Endothelial cell of umbilical vein (primary cell): ENCODE measurements around the gene METTL25. TPM values are rescaled to one million over a fixed set of nuclear protein-coding genes. Genes with fewer than 3 reads are reported as not detected.

Experiments
- BruUV-seq: library from RNA; stranded (reverse); fragments of 400-500 nt; replicated peaks from 2 replicates; lab custom pipeline; 2021; lab: Mats Ljungman, UMichigan
- CTCF ChIA-PET: fragments of 300-600, 350-600 bp; sonication (Branson Sonifier 250); formaldehyde crosslinking; loops from one replicate; lab custom pipeline; 2021; ENCODE audit warnings: antibody characterized with exemption, inconsistent platforms; lab: Charles Lee
- POLR2A ChIA-PET: fragments of 300-600, 350-600 bp; sonication (Branson Sonifier 250); formaldehyde crosslinking; loops from one replicate; lab custom pipeline; 2021; ENCODE audit warnings: antibody characterized with exemption, inconsistent platforms; lab: Charles Lee
- DNase-seq: peaks from one replicate; pipeline ENCODE4 v3.0.0-alpha.2; 2011; ENCODE audit warnings: low read depth, low spot score
- FAIRE-seq: peaks from 2 replicates; lab custom pipeline; 2011; peaks lifted over from hg19 to GRCh38; lab: Jason Lieb, UNC
- H2AFZ ChIP-seq: 2 replicates; pipeline ENCODE4 v1.6.0; 2012; ENCODE audit warnings: low read depth, low read length, control low read depth, inconsistent platforms
- H3K27ac ChIP-seq: 2 replicates; pipeline ENCODE4 v1.5.1; 2011; ENCODE audit warnings: low read depth, mild to moderate bottlenecking, control low read depth, low read length, moderate library complexity; ENCODE audit not compliant: insufficient read depth
- H3K27me3 ChIP-seq, 2 experiments: 2 replicates each; pipeline versions ENCODE4 v1.6.0 to v1.6.1; 2011; ENCODE audit warnings: low read length in 2 of 2, mixed read lengths in 1 of 2; ENCODE audit not compliant: control insufficient read depth in 2 of 2, insufficient read depth in 2 of 2
- H3K36me3 ChIP-seq, 2 experiments: 2 replicates in 1 of 2; 3 replicates in 1 of 2; pipeline ENCODE4 v1.5.1; 2011; ENCODE audit warnings: low read length in 2 of 2, mild to moderate bottlenecking in 1 of 2, moderate library complexity in 1 of 2; ENCODE audit not compliant: control insufficient read depth in 2 of 2, insufficient read depth in 2 of 2; ENCODE audit errors: extremely low read depth in 1 of 2
- H3K4me1 ChIP-seq: 3 replicates; pipeline ENCODE4 v1.5.1; 2011; ENCODE audit warnings: mild to moderate bottlenecking, low read length; ENCODE audit not compliant: control insufficient read depth, insufficient read depth; ENCODE audit errors: extremely low read depth
- H3K4me2 ChIP-seq: 2 replicates; pipeline ENCODE4 v1.6.1; 2011; ENCODE audit warnings: low read length, control low read depth, mixed read lengths; ENCODE audit not compliant: insufficient read depth
- H3K4me3 ChIP-seq, 3 experiments: fragments of 200-600 bp in 1 of 3; sonication (generic), shearing (Covaris generic) in 1 of 3; replicated peaks in 1 of 3; 2 replicates each; pipeline ENCODE4 v1.5.1; 2011 to 2016; ENCODE audit warnings: control low read depth in 3 of 3, low read length in 3 of 3, mild to moderate bottlenecking in 2 of 3, inconsistent platforms in 1 of 3, low read depth in 1 of 3, moderate library complexity in 1 of 3; ENCODE audit not compliant: insufficient read depth in 1 of 3
- H3K79me2 ChIP-seq: 2 replicates; pipeline ENCODE4 v1.6.0; 2012; ENCODE audit warnings: low read length, inconsistent platforms; ENCODE audit not compliant: control insufficient read depth, insufficient read depth
- H3K9ac ChIP-seq: replicated peaks from 2 replicates; pipeline ENCODE3; 2011; ENCODE audit warnings: low read length, control low read depth; ENCODE audit not compliant: insufficient read depth; ENCODE audit errors: extremely low read depth
- H3K9me1 ChIP-seq: replicated peaks from 3 replicates; pipeline ENCODE4 v1.6.0; 2011; ENCODE audit warnings: mild to moderate bottlenecking, low read length; ENCODE audit not compliant: control insufficient read depth, insufficient read depth; ENCODE audit errors: extremely low read depth
- H3K9me3 ChIP-seq: replicated peaks from 2 replicates; pipeline ENCODE4 v1.5.1; 2012; ENCODE audit warnings: low read length, inconsistent platforms; ENCODE audit not compliant: control insufficient read depth, insufficient read depth
- H4K20me1 ChIP-seq: replicated peaks from 2 replicates; pipeline ENCODE3; 2011; ENCODE audit warnings: mild to moderate bottlenecking, low read length; ENCODE audit not compliant: control insufficient read depth, insufficient read depth; ENCODE audit errors: extremely low read depth
- CTCF ChIP-seq, 2 donors: IDR thresholded peaks; 1 replicate in 1 of 2; 2 replicates in 1 of 2; pipeline ENCODE4 v1.5.1; 2011; ENCODE audit warnings: low read length in 2 of 2, mild to moderate bottlenecking in 2 of 2, moderate library complexity in 2 of 2, control low read depth in 1 of 2, inconsistent platforms in 1 of 2, low read depth in 1 of 2; ENCODE audit not compliant: insufficient read depth in 1 of 2; ENCODE audit errors: extremely low read depth in 1 of 2
- EZH2 ChIP-seq: IDR thresholded peaks from 2 replicates; pipeline ENCODE4 v1.6.1; 2012; ENCODE audit warnings: borderline replicate concordance, low read depth, mild to moderate bottlenecking, moderate library complexity, low read length, inconsistent platforms; ENCODE audit not compliant: severe bottlenecking
- FOS ChIP-seq: IDR thresholded peaks from 2 replicates; pipeline ENCODE4 v1.6.1; 2011; ENCODE audit warnings: mild to moderate bottlenecking, low read length, moderate library complexity, borderline replicate concordance; ENCODE audit not compliant: insufficient read depth
- GATA2 ChIP-seq: IDR thresholded peaks from 2 replicates; pipeline ENCODE4 v1.7.0; 2011; ENCODE audit warnings: low read depth, mild to moderate bottlenecking, moderate library complexity, mixed read lengths, low read length; ENCODE audit not compliant: insufficient read length, insufficient read depth
- JUN ChIP-seq: IDR thresholded peaks from 2 replicates; pipeline ENCODE4 v1.6.1; 2011; ENCODE audit warnings: borderline replicate concordance, low read depth; ENCODE audit not compliant: insufficient read length, insufficient read depth
- MAX ChIP-seq: IDR thresholded peaks from 2 replicates; pipeline ENCODE4 v1.6.1; 2011; ENCODE audit not compliant: insufficient read depth, insufficient read length
- MYC ChIP-seq: IDR thresholded peaks from one replicate; pipeline ENCODE4 v1.6.1; 2011; ENCODE audit warnings: mild to moderate bottlenecking, low read depth, low read length
- POLR2A ChIP-seq: IDR thresholded peaks from 2 replicates; pipeline ENCODE4 v1.6.1; 2012; ENCODE audit warnings: low read depth, mild to moderate bottlenecking, control low read depth, low read length
- POLR2AphosphoS5 ChIP-seq: IDR thresholded peaks from 2 replicates; pipeline ENCODE4 v1.6.1; 2012; ENCODE audit warnings: low read depth, mild to moderate bottlenecking, control low read depth, low read length, moderate library complexity; ENCODE audit not compliant: insufficient read depth
- dilution Hi-C: fragments of 300-500 bp; cut with MboI; formaldehyde crosslinking; loops from one replicate; pipeline ENCODE4 v1.15.0; 2019; ENCODE audit warnings: low sequenced_read_pairs; ENCODE audit not compliant: extremely low pct_ligation_motif_present
- intact Hi-C: fragments of 100-400 bp; cut with micrococcal nuclease; formaldehyde crosslinking; loops from one replicate; pipeline ENCODE4 v1.10.0; 2022
- polyA plus RNA-seq, 4 experiments: library from polyadenylated mRNA; depleted of rRNA in 3 of 4; stranded (reverse) in 3 of 4; unstranded in 1 of 4; fragments of >200 nt; gene quantifications; 2 replicates each; pipeline versions ENCODE4 v1.2.1 to v1.2.3, GENCODE V29; 2011 to 2012; ENCODE audit warnings: missing spikeins in 1 of 4
- total RNA-seq: library from RNA; stranded (reverse); gene quantifications from 2 replicates; pipeline ENCODE4 v1.2.3, GENCODE V29; 2021

METTL25 gene
- total and polyA plus RNA-seq, 2 donors (not counting 3 experiments of a cell fraction or from before 2014, with no cell fraction given), result 6.5 to 8.5 TPM

DNA sequence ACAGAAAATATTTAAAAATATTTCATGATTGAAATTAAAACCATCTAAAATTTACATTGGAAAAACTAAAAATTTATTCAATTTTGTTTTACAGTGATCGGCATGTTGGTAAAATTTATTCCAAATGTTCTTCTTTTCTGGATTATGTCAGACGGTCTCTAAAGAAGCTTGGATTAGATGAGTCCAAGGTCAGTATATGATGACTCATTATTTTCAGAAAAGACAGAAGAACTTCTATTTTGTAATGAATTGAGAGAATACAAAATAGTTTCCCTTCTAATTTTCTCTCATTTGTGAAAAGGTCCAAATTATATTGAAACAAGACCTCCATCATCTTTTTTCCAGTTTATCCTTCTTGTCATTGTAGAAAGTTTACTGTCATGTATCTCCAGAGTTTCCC lies 98.3 kb downstream of the METTL25 start:
- no peak overlapping the region for H3K4me3 ChIP-seq
- BruUV-seq, result no TSS peak
- H3K4me1 ChIP-seq, result peaks cover 6% of the 10 kb centered on the region
- no peaks in the 10 kb centered on the region for H3K79me2 ChIP-seq
- H3K27ac ChIP-seq, result no peak overlapping the region
- H3K36me3 ChIP-seq, result no peaks in the 10 kb centered on the region
- FAIRE-seq (no peak), DNase-seq (no peak)
- H3K4me2 ChIP-seq, result no peak overlapping the region
- TF ChIP-seq JUN (no peak), MAX (no peak), POLR2AphosphoS5 (no peak), POLR2A (no peak), CTCF (IDR thresholded peaks at IDR 0.05; ENCODE audit: extremely low read depth in 1 of 2, insufficient read depth in 1 of 2, low read depth in 1 of 2, low read length in 2 of 2) (no peak), MYC (no peak), FOS (no peak), GATA2 (no peak), EZH2 (no peak)
- no peaks in the 10 kb centered on the region for H3K27me3 ChIP-seq
- dilution Hi-C loops (no loop called here), intact Hi-C loops (no loop called here)
- H3K9ac ChIP-seq, result no peak overlapping the region
- no peak overlapping the region for H2AFZ ChIP-seq
- H3K9me1 ChIP-seq, result no peaks in the 10 kb centered on the region
- ChIA-PET POLR2A (no interaction called here), CTCF (interaction anchor here (0.9 kb wide), 1 partner anchor 14 kb away, joined by 3 read pairs; no protein-coding TSS in a partner anchor)
- H4K20me1 ChIP-seq, result no peaks in the 10 kb centered on the region
- no peaks in the 10 kb centered on the region for H3K9me3 ChIP-seq
